HCT116 (cell line): ENCODE data around the gene HPCAL1. TPM values are rescaled to one million over a fixed set of nuclear protein-coding genes. Genes with fewer than 3 reads are reported as not detected.
"Not testable (repeated sequence)": the region's sequence is repeated elsewhere in the genome, so short reads cannot be mapped to it uniquely, and the experiment has no call there.

Experiments used
- ATAC-seq: fragments of 200-7000 bp; cut with Tn5 transposase; 2 replicates; pipeline ENCODE4 v1.9.1; 2020; ENCODE audit warnings: mild to moderate bottlenecking, moderate library complexity
- BruUV-seq: library from RNA; stranded (reverse); fragments of 400-500 nt; replicated peaks from 2 replicates; lab custom pipeline; 2021; lab: Mats Ljungman, UMichigan
- CTCF ChIA-PET: fragments of 300-600 bp; sonication (Branson Sonifier 250); formaldehyde crosslinking; loops from one replicate; lab custom pipeline; 2021; ENCODE audit warnings: antibody characterized with exemption; lab: Charles Lee
- POLR2A ChIA-PET: fragments of 300-600, 350-600 bp; sonication (Branson Sonifier 250); formaldehyde crosslinking; loops from one replicate; lab custom pipeline; 2021; ENCODE audit warnings: antibody characterized with exemption; lab: Charles Lee
- RAD21 ChIA-PET, 2 experiments: fragments of 300-600 bp; sonication (Branson Sonifier 250); formaldehyde crosslinking; loops; one replicate each; lab custom pipeline; 2023; ENCODE audit warnings: low total read pairs in 2 of 2; ENCODE audit not compliant: uncharacterized antibody in 2 of 2, unreplicated experiment in 2 of 2, low non-redundant PET in 1 of 2; lab: Charles Lee
- DNase-seq: peaks from one replicate; pipeline ENCODE4 v3.0.0-alpha.2; 2010; ENCODE audit warnings: low read depth, low spot score
- H2AFZ ChIP-seq: fragments of 200-600 bp; shearing (Covaris generic), sonication (generic); 2 replicates; pipeline ENCODE4 v1.6.1; 2017; ENCODE audit warnings: low read depth, mixed run types, mixed read lengths, antibody characterized with exemption, low read length; ENCODE audit not compliant: poor library complexity, severe bottlenecking
- H3K27ac ChIP-seq: 2 replicates; pipeline ENCODE4 v1.5.1; 2012; ENCODE audit warnings: low read depth, low read length
- H3K27me3 ChIP-seq: fragments of 200-600 bp; sonication (generic); 2 replicates; pipeline ENCODE4 v1.6.1; 2016; ENCODE audit warnings: mixed run types, low read length, mixed read lengths; ENCODE audit not compliant: insufficient read depth
- H3K36me3 ChIP-seq, 2 experiments: fragments of 200-500 bp in 1 of 2; fragments of 200-600 bp in 1 of 2; sonication (Bioruptor generic) in 1 of 2; sonication (generic) in 1 of 2; 2 replicates each; pipeline versions ENCODE4 v1.5.1 to v1.6.1; 2014 to 2016; ENCODE audit warnings: low read length in 2 of 2, inconsistent platforms in 1 of 2, mixed read lengths in 1 of 2, mixed run types in 1 of 2; ENCODE audit not compliant: insufficient read depth in 2 of 2, control insufficient read depth in 1 of 2
- H3K4me1 ChIP-seq, 2 experiments: fragments of 200-600 bp in 1 of 2; sonication (generic) in 1 of 2; 2 replicates each; pipeline versions ENCODE4 v1.5.1 to v1.6.1; 2012 to 2017; ENCODE audit warnings: low read length in 2 of 2, inconsistent platforms in 1 of 2, mild to moderate bottlenecking in 1 of 2, mixed read lengths in 1 of 2, mixed run types in 1 of 2, moderate library complexity in 1 of 2; ENCODE audit not compliant: insufficient read depth in 2 of 2, control insufficient read depth in 1 of 2
- H3K4me2 ChIP-seq: fragments of 200-600 bp; sonication (generic); 2 replicates; pipeline ENCODE4 v1.6.1; 2017; ENCODE audit warnings: mixed run types, low read length, mixed read lengths
- H3K4me3 ChIP-seq, 2 experiments: fragments of 200-600 bp in 1 of 2; sonication (generic) in 1 of 2; replicated peaks in 1 of 2; 2 replicates each; pipeline ENCODE4 v1.5.1; 2011 to 2016; ENCODE audit warnings: low read length in 2 of 2, control low read depth in 1 of 2, low read depth in 1 of 2, mild to moderate bottlenecking in 1 of 2, mixed read lengths in 1 of 2, mixed run types in 1 of 2
- H3K79me2 ChIP-seq: fragments of 200-600 bp; sonication (generic); 2 replicates; pipeline ENCODE4 v1.6.1; 2017; ENCODE audit warnings: mild to moderate bottlenecking, mixed run types, low read length, moderate library complexity, mixed read lengths; ENCODE audit not compliant: insufficient read depth
- H3K9ac ChIP-seq: fragments of 200-600 bp; sonication (generic); 2 replicates; pipeline ENCODE4 v1.6.1; 2016; ENCODE audit warnings: low read length, mixed read lengths
- H3K9me2 ChIP-seq: fragments of 200-600 bp; sonication (generic), shearing (Covaris generic); 2 replicates; pipeline ENCODE4 v1.6.1; 2017; ENCODE audit warnings: mixed run types, mild to moderate bottlenecking, moderate library complexity; ENCODE audit not compliant: insufficient read depth
- H3K9me3 ChIP-seq, 2 experiments: fragments of 200-500 bp in 1 of 2; fragments of 200-600 bp in 1 of 2; sonication (Bioruptor generic) in 1 of 2; sonication (generic) in 1 of 2; 2 replicates each; pipeline ENCODE4 v1.6.1; 2014 to 2017; ENCODE audit warnings: low read length in 2 of 2, mixed read lengths in 2 of 2, inconsistent platforms in 1 of 2, low read depth in 1 of 2, mild to moderate bottlenecking in 1 of 2, mixed run types in 1 of 2, moderate library complexity in 1 of 2; ENCODE audit not compliant: control insufficient read depth in 1 of 2, insufficient read depth in 1 of 2
- H4K20me1 ChIP-seq: fragments of 200-600 bp; sonication (generic), shearing (Covaris generic); 2 replicates; pipeline ENCODE4 v1.6.1; 2017; ENCODE audit warnings: mixed run types, mild to moderate bottlenecking, moderate library complexity; ENCODE audit not compliant: insufficient read depth
- CEBPB ChIP-seq: IDR thresholded peaks from 2 replicates; pipeline ENCODE4 v1.6.1; 2012; ENCODE audit warnings: low read depth
- EZH2 ChIP-seq: fragments of 200-600 bp; sonication (generic); IDR thresholded peaks from 2 replicates; pipeline ENCODE4 v1.6.1; 2017; ENCODE audit warnings: antibody characterized with exemption, mixed run types
- JUND ChIP-seq: IDR thresholded peaks from 2 replicates; pipeline ENCODE4 v1.6.1; 2012
- POLR2AphosphoS5 ChIP-seq: IDR thresholded peaks from 2 replicates; pipeline ENCODE4 v1.6.1; 2011; ENCODE audit warnings: mild to moderate bottlenecking, low read depth, low read length, moderate library complexity
- RAD21 ChIP-seq: IDR thresholded peaks from 2 replicates; pipeline ENCODE4 v1.6.1; 2012; ENCODE audit warnings: low read depth, mild to moderate bottlenecking
- TCF7L2 ChIP-seq: IDR thresholded peaks from 2 replicates; pipeline ENCODE4 v1.7.0; 2011; ENCODE audit warnings: borderline replicate concordance, inconsistent platforms; ENCODE audit not compliant: insufficient read depth, insufficient read length; ENCODE audit errors: extremely low read depth
- YY1 ChIP-seq: IDR thresholded peaks from 2 replicates; pipeline ENCODE4 v1.6.1; 2011; ENCODE audit warnings: low read length, low read depth, moderate library complexity, mild to moderate bottlenecking; ENCODE audit not compliant: insufficient replicate concordance; ENCODE audit errors: extremely low read depth
- intact Hi-C: fragments of 100-400 bp; cut with micrococcal nuclease; formaldehyde crosslinking; loops from 2 replicates; pipeline ENCODE4 v1.10.0; 2022
- total RNA-seq: library from RNA; stranded (reverse); gene quantifications from one replicate; pipeline ENCODE4 v1.2.1, GENCODE V29; 2021; ENCODE audit not compliant: unreplicated experiment
- TF ChIP-seq, protein P1 (sequence below), 3 experiments: fragments of 200-600 bp in 1 of 3; sonication (generic) in 1 of 3; IDR thresholded peaks in 2 of 3; conservative IDR thresholded peaks in 1 of 3; 2 replicates each; pipeline ENCODE4 v1.5.1; 2012 to 2017; ENCODE audit warnings: low read depth in 2 of 3, low read length in 2 of 3, antibody characterized with exemption in 1 of 3, borderline replicate concordance in 1 of 3, control low read depth in 1 of 3, mild to moderate bottlenecking in 1 of 3, mixed read lengths in 1 of 3, mixed run types in 1 of 3, moderate library complexity in 1 of 3; ENCODE audit not compliant: insufficient read depth in 1 of 3
- TF ChIP-seq, protein P2 (sequence below): IDR thresholded peaks from 2 replicates; pipeline ENCODE4 v1.6.1; 2012

HPCAL1 gene
- total RNA-seq, 1 experiment from 2014 or later, result 111 TPM

DNA sequence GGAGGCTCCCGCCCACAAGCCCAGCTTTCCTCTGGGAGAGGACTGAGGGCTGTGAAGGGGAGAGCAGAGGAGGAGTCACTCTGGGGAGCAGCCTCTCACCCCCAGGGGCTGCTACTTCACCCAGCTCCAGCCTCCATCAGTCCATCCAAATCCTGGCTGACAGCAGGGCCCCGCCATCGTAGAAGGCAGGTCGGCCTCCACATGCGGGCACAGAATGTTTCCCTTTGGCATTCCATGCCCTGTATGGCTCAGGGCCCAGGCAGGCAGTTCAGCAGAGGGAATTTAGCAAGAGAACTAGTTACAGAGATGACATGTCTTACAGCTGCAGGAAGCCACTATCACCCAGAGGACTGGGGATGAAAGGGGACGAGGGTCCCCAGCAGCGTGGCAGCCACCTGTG is 151.8 kb downstream of the HPCAL1 start:
- TF ChIP-seq YY1 (no peak), CEBPB (no peak), RAD21 (no peak), EZH2 (no peak), POLR2AphosphoS5 (no peak), TCF7L2 (no peak), JUND (no peak)
- TF ChIP-seq, protein P1, sequence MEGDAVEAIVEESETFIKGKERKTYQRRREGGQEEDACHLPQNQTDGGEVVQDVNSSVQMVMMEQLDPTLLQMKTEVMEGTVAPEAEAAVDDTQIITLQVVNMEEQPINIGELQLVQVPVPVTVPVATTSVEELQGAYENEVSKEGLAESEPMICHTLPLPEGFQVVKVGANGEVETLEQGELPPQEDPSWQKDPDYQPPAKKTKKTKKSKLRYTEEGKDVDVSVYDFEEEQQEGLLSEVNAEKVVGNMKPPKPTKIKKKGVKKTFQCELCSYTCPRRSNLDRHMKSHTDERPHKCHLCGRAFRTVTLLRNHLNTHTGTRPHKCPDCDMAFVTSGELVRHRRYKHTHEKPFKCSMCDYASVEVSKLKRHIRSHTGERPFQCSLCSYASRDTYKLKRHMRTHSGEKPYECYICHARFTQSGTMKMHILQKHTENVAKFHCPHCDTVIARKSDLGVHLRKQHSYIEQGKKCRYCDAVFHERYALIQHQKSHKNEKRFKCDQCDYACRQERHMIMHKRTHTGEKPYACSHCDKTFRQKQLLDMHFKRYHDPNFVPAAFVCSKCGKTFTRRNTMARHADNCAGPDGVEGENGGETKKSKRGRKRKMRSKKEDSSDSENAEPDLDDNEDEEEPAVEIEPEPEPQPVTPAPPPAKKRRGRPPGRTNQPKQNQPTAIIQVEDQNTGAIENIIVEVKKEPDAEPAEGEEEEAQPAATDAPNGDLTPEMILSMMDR (IDR thresholded peaks at IDR 0.05 in 2 of 3, conservative IDR thresholded peaks at IDR 0.05 in 1 of 3; ENCODE audit: borderline replicate concordance in 1 of 3, insufficient read depth in 1 of 3, low read depth in 2 of 3, low read length in 2 of 3), result no peak
- TF ChIP-seq, protein P2, sequence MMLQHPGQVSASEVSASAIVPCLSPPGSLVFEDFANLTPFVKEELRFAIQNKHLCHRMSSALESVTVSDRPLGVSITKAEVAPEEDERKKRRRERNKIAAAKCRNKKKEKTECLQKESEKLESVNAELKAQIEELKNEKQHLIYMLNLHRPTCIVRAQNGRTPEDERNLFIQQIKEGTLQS, result no peak
- Histone ChIP-seq H3K4me1 (peaks cover 7 to 26% of the 10 kb centered on the region in 2 experiments; a peak in 3 of 4 replicates), H3K27ac (no peak overlapping the region), H3K79me2 (no peaks in the 10 kb centered on the region), H3K9me3 (no peaks in the 10 kb centered on the region), H3K9ac (no peak overlapping the region), H3K9me2 (no peaks in the 10 kb centered on the region), H3K27me3 (no peaks in the 10 kb centered on the region), H3K4me3 (no peak overlapping the region), H4K20me1 (no peaks in the 10 kb centered on the region), H2AFZ (no peak overlapping the region), H3K36me3 (no peaks in the 10 kb centered on the region), H3K4me2 (no peak overlapping the region)
- RAD21 ChIA-PET, result no interaction called here
- no TSS peak for BruUV-seq
- DNase-seq (no peak), ATAC-seq (no peak)
- intact Hi-C loops, result no loop called here
- POLR2A ChIA-PET, result no interaction called here
- CTCF ChIA-PET, result no interaction called here

DNA sequence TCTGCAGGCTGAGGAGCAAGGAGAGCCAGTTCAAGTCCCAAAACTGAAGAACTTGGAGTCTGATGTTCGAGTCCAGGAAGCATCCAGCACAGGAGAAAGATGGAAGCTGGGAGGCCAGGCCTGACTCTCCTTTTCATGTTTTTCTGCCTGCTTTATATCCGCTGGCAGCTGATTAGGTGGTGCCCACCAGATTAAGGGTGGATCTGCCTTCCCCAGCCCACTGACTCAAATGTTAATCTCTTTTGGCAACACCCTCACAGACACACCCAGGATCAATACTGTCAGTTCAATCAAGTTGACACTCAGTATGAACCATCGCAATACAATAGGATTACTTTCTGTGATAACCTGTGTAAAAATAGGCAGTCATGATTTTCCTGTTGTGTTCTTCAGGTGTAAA is 154.5 kb downstream of the HPCAL1 start:
- H3K9me3 ChIP-seq, ATAC-seq, H4K20me1 ChIP-seq, CTCF ChIA-PET, H3K9ac ChIP-seq, H3K27ac ChIP-seq, H3K4me1 ChIP-seq, DNase-seq, H3K27me3 ChIP-seq, H2AFZ ChIP-seq, H3K36me3 ChIP-seq, intact Hi-C loops, H3K4me3 ChIP-seq, RAD21 ChIA-PET, H3K4me2 ChIP-seq, POLR2A ChIA-PET, H3K9me2 ChIP-seq, H3K79me2 ChIP-seq, BruUV-seq: not testable (repeated sequence)
